GM12878 (cell line): ENCODE data around the gene MAN2B1. TPM values are rescaled to one million over a fixed set of nuclear protein-coding genes. Genes with fewer than 3 reads are reported as not detected.

Experiments
- ATAC-seq: fragments of 200-7000 bp; cut with Tn5 transposase; 3 replicates; pipeline ENCODE4 v1.9.1; 2020; ENCODE audit warnings: mild to moderate bottlenecking, moderate library complexity
- BruUV-seq: library from RNA; stranded (reverse); fragments of 400-500 nt; replicated peaks from 2 replicates; lab custom pipeline; 2021; lab: Mats Ljungman, UMichigan
- CTCF ChIA-PET: fragments of 300-600 bp; sonication (Branson Sonifier 250); formaldehyde crosslinking; extraction: SDS; loops from one replicate; lab custom pipeline; 2021; ENCODE audit warnings: inconsistent platforms; lab: Yijun Ruan, JAX
- POLR2A ChIA-PET: fragments of 350-600 bp; formaldehyde crosslinking; extraction: SDS; loops from one replicate; lab custom pipeline; 2021; ENCODE audit warnings: inconsistent platforms; lab: Charles Lee
- RAD21 ChIA-PET: fragments of 300-600 bp; sonication (Branson Sonifier 250); formaldehyde crosslinking; loops from one replicate; lab custom pipeline; 2023; ENCODE audit warnings: antibody characterized with exemption; ENCODE audit not compliant: unreplicated experiment; lab: Charles Lee
- SMC1A ChIA-PET: fragments of 300-600 bp; sonication (Branson Sonifier 250); formaldehyde crosslinking; loops from one replicate; lab custom pipeline; 2023; ENCODE audit not compliant: unreplicated experiment, uncharacterized antibody; lab: Charles Lee
- DNase-seq: peaks from one replicate; pipeline ENCODE4 v3.0.0-alpha.2; 2011; ENCODE audit warnings: low read depth, low spot score
- FAIRE-seq: peaks from 3 replicates; lab custom pipeline; 2011; peaks lifted over from hg19 to GRCh38; lab: Jason Lieb, UNC
- H2AFZ ChIP-seq: 2 replicates; pipeline ENCODE4 v1.6.0; 2011; ENCODE audit warnings: low read depth, low read length, control low read depth; ENCODE audit not compliant: control insufficient read depth
- H3K27ac ChIP-seq: 2 replicates; pipeline ENCODE4 v1.5.1; 2011; ENCODE audit warnings: control low read depth; ENCODE audit not compliant: control insufficient read depth, insufficient read depth
- H3K27me3 ChIP-seq, 2 experiments: replicated peaks in 1 of 2; 2 replicates each; pipeline versions ENCODE4 v1.6.0 to v1.6.1; 2011; ENCODE audit warnings: low read length in 1 of 2; ENCODE audit not compliant: control insufficient read depth in 2 of 2, insufficient read depth in 2 of 2
- H3K36me3 ChIP-seq, 2 experiments: 2 replicates each; pipeline ENCODE4 v1.5.1; 2011; ENCODE audit warnings: low read length in 1 of 2; ENCODE audit not compliant: control insufficient read depth in 2 of 2, insufficient read depth in 2 of 2
- H3K4me1 ChIP-seq: 2 replicates; pipeline ENCODE4 v1.6.1; 2011; ENCODE audit warnings: mild to moderate bottlenecking, low read length, moderate library complexity, mixed read lengths; ENCODE audit not compliant: control insufficient read depth, insufficient read depth
- H3K4me2 ChIP-seq: 2 replicates; pipeline ENCODE4 v1.6.0; 2011; ENCODE audit warnings: control low read depth; ENCODE audit not compliant: control insufficient read depth, insufficient read depth
- H3K4me3 ChIP-seq: fragments of 200-600 bp; sonication (generic); 2 replicates; pipeline ENCODE4 v1.5.1; 2016
- H3K79me2 ChIP-seq: 2 replicates; pipeline ENCODE4 v1.6.0; 2011; ENCODE audit warnings: low read length; ENCODE audit not compliant: control insufficient read depth, insufficient read depth
- H3K9ac ChIP-seq: 2 replicates; pipeline ENCODE4 v1.8.0; 2011; ENCODE audit warnings: low read length, control low read depth, mixed read lengths; ENCODE audit not compliant: control insufficient read depth, insufficient read depth
- H3K9me3 ChIP-seq: replicated peaks from 3 replicates; pipeline ENCODE4 v1.5.1; 2011; ENCODE audit warnings: mild to moderate bottlenecking, low read length; ENCODE audit not compliant: control insufficient read depth, insufficient read depth
- H4K20me1 ChIP-seq: 2 replicates; pipeline ENCODE4 v1.6.0; 2011; ENCODE audit not compliant: control insufficient read depth, insufficient read depth
- HDAC6 ChIP-seq: fragments of 200-600 bp; sonication (generic); IDR thresholded peaks from one replicate; pipeline ENCODE4 v1.8.0; 2017; ENCODE audit warnings: antibody characterized with exemption; ENCODE audit not compliant: unreplicated experiment
- PML ChIP-seq: IDR thresholded peaks from 2 replicates; pipeline ENCODE4 v1.6.1; 2012; ENCODE audit warnings: low read length, inconsistent platforms
- SMARCA5 ChIP-seq: fragments of 450-650 bp; IDR thresholded peaks from 2 replicates; pipeline ENCODE4 v1.6.1; 2017; ENCODE audit warnings: mild to moderate bottlenecking
- TCF3 ChIP-seq: IDR thresholded peaks from 2 replicates; pipeline ENCODE4 v1.6.1; 2012; ENCODE audit warnings: low read depth, mild to moderate bottlenecking, low read length, borderline replicate concordance; ENCODE audit not compliant: insufficient read depth
- ZBTB40 ChIP-seq: fragments of 450-650 bp; IDR thresholded peaks from 2 replicates; pipeline ENCODE4 v1.6.1; 2016; ENCODE audit warnings: mild to moderate bottlenecking, moderate library complexity, borderline replicate concordance
- whole genome bisulfite sequencing: methylation state at CpG from one replicate; pipeline ENCODE4 v1.1.6; 2016; ENCODE audit warnings: low lambda C conversion rate; ENCODE audit not compliant: insufficient replicate concordance, insufficient coverage; ENCODE audit errors: missing lambda C conversion rate; 5-methylcytosine and 5-hydroxymethylcytosine counted together
- in situ Hi-C: fragments of 300-500 bp; cut with MboI; formaldehyde crosslinking; loops from 9 replicates; pipeline ENCODE4 v1.14.3; 2018; ENCODE audit warnings: mixed read lengths
- intact Hi-C: fragments of 100-400 bp; cut with micrococcal nuclease; formaldehyde crosslinking; loops from one replicate; pipeline ENCODE4 v1.14.2; 2022; ENCODE audit not compliant: unreplicated experiment
- polyA plus RNA-seq, 11 experiments: library from polyadenylated mRNA; depleted of rRNA in 4 of 11; unstranded in 6 of 11; stranded (reverse) in 5 of 11; fragments of >200 nt; fragmentation: Nextera tagmentation in 4 of 11; fragmentation: Illumina TruSeq in 1 of 11; extraction: Ambion mirVana in 4 of 11; extraction: Trizol in 1 of 11; gene quantifications; 1 replicate in 1 of 11; 2 replicates in 10 of 11; pipeline versions ENCODE4 v1.2.1 to v1.2.3, GENCODE V29; 2011 to 2016; ENCODE audit warnings: inconsistent platforms in 2 of 11, missing spikeins in 2 of 11, low read depth in 1 of 11
- total RNA-seq, 4 experiments: library from RNA; depleted of rRNA in 3 of 4; stranded (reverse); fragments of >200 nt in 3 of 4; fragmentation: Illumina TruSeq in 1 of 4; extraction: Trizol in 1 of 4; gene quantifications; 2 replicates each; pipeline versions ENCODE4 v1.2.1 to v1.2.3, GENCODE V29; 2013 to 2021
- TF ChIP-seq, protein P1 (sequence below): IDR thresholded peaks from 2 replicates; pipeline ENCODE4 v1.6.1; 2011; ENCODE audit warnings: low read depth, mild to moderate bottlenecking, low read length, moderate library complexity, borderline replicate concordance; ENCODE audit errors: extremely low read depth
- TF ChIP-seq, protein P2 (sequence below): fragments of 450-650 bp; IDR thresholded peaks from 2 replicates; pipeline ENCODE4 v1.6.1; 2017; ENCODE audit warnings: borderline replicate concordance

MAN2B1 gene
- total and polyA plus RNA-seq, 10 of the 15 experiments (the other 5 are each of a cell fraction or from before 2014, with no cell fraction given): 7.6 to 224 (median 81.4) TPM

- 82% methylated on average over 4 of the region's 4 CpGs for WGBS
- TF ChIP-seq HDAC6 (no peak), SMARCA5 (no peak), TCF3 (no peak), ZBTB40 (peak; percentile 74), PML (no peak)
- TF ChIP-seq, protein P1, sequence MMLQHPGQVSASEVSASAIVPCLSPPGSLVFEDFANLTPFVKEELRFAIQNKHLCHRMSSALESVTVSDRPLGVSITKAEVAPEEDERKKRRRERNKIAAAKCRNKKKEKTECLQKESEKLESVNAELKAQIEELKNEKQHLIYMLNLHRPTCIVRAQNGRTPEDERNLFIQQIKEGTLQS: no peak
- TF ChIP-seq, protein P2, sequence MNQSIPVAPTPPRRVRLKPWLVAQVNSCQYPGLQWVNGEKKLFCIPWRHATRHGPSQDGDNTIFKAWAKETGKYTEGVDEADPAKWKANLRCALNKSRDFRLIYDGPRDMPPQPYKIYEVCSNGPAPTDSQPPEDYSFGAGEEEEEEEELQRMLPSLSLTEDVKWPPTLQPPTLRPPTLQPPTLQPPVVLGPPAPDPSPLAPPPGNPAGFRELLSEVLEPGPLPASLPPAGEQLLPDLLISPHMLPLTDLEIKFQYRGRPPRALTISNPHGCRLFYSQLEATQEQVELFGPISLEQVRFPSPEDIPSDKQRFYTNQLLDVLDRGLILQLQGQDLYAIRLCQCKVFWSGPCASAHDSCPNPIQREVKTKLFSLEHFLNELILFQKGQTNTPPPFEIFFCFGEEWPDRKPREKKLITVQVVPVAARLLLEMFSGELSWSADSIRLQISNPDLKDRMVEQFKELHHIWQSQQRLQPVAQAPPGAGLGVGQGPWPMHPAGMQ: no peak
- no TSS peak for BruUV-seq
- no peaks in the 10 kb centered on the region for H4K20me1 ChIP-seq
- no peak overlapping the region for H3K9ac ChIP-seq
- in situ Hi-C loops (no loop called here), intact Hi-C loops (no loop called here)
- peaks cover 17 to 18% of the 10 kb centered on the region in 2 experiments for H3K36me3 ChIP-seq
- FAIRE-seq (no peak), DNase-seq (no peak), ATAC-seq (no peak)
- H3K27me3 ChIP-seq: no peaks in the 10 kb centered on the region
- ChIA-PET SMC1A (no interaction called here), POLR2A (interaction anchor here (1.8 kb wide), 1 partner anchor 55 kb away, joined by 4 read pairs; no protein-coding TSS in a partner anchor), RAD21 (no interaction called here), CTCF (interaction anchor here (2.0 to 2.3 kb wide), 2 partner anchors 57 to 104 kb away, joined by 5 to 11 read pairs; partner anchors contain the start of genes ZNF490 and ZNF791)
- peaks cover 30% of the 10 kb centered on the region for H3K4me1 ChIP-seq
- H3K9me3 ChIP-seq: no peaks in the 10 kb centered on the region
- peak overlapping the region; percentile 60; the same call in 1 of the 2 replicates for H3K4me2 ChIP-seq
- peaks cover 52% of the 10 kb centered on the region for H3K79me2 ChIP-seq
- H2AFZ ChIP-seq: no peak overlapping the region
- no peak overlapping the region for H3K27ac ChIP-seq
- peak overlapping the region; percentile 92; the same call in 1 of the 2 replicates for H3K4me3 ChIP-seq
These were observed 1.3 kb upstream of the MAN2B1 start for GRCh38 chr19:12667731-12668302.
